ENCODE measurements around the gene RYR2.

DNA sequence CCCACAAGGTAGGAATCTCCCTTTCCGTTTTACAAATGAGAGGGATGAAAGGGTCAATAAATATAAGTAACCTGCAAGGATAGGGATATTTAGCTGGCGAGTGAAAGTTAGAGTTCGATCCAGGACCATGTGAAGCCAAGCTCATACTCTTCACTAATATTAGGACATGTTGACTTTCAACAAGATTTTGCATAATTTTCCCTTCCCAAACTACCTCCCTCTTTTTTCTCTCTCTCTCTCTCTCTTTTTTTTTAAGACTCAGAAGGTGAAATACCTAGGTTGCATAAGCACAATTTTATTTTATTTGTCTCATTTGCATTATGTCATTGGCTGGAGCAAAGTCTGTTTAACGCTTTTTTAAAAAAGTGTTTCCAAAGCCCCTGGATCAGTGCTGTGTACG is 29.6 kb upstream of the RYR2 start:
- TF ChIP-seq, protein P1, sequence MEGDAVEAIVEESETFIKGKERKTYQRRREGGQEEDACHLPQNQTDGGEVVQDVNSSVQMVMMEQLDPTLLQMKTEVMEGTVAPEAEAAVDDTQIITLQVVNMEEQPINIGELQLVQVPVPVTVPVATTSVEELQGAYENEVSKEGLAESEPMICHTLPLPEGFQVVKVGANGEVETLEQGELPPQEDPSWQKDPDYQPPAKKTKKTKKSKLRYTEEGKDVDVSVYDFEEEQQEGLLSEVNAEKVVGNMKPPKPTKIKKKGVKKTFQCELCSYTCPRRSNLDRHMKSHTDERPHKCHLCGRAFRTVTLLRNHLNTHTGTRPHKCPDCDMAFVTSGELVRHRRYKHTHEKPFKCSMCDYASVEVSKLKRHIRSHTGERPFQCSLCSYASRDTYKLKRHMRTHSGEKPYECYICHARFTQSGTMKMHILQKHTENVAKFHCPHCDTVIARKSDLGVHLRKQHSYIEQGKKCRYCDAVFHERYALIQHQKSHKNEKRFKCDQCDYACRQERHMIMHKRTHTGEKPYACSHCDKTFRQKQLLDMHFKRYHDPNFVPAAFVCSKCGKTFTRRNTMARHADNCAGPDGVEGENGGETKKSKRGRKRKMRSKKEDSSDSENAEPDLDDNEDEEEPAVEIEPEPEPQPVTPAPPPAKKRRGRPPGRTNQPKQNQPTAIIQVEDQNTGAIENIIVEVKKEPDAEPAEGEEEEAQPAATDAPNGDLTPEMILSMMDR (IDR thresholded peaks at IDR 0.05) = no peak
- no peak for TF ChIP-seq POLR2A (IDR thresholded peaks at IDR 0.05)
